ENCODE results near the gene TMEM135. TPM values are rescaled to one million over a fixed set of nuclear protein-coding genes. Genes with fewer than 3 reads are reported as not detected.

Gene TMEM135
- total RNA-seq, 4 donors from 2014 or later, result 19.0 to 38.5 (median 29.5) TPM

GRCh38 chr11:87005569-87005921 is 32.2 kb upstream of the TMEM135 start:
- no peaks in the 10 kb centered on the region for H3K9me3 ChIP-seq
- DNase-seq, result no peak
- intact Hi-C loops (cut with DNase I; ENCODE audit: low total_unique reads), result no loop called here
- no peak overlapping the region for H3K4me3 ChIP-seq
- H3K4me1 ChIP-seq, result no peaks in the 10 kb centered on the region
- no peak overlapping the region for H3K27ac ChIP-seq
- no peaks in the 10 kb centered on the region for H3K27me3 ChIP-seq
- TF ChIP-seq CTCF (IDR thresholded peaks at IDR 0.05), result no peak
- no peak for TF ChIP-seq POLR2A (IDR thresholded peaks at IDR 0.05)
- H3K36me3 ChIP-seq, result no peaks in the 10 kb centered on the region

GRCh38 chr11:87006035-87006434 is 31.7 kb upstream of the TMEM135 start:
- no peaks in the 10 kb centered on the region for H3K36me3 ChIP-seq
- no peaks in the 10 kb centered on the region for H3K9me3 ChIP-seq
- no peak for DNase-seq
- H3K27ac ChIP-seq, result no peak overlapping the region
- H3K27me3 ChIP-seq, result no peaks in the 10 kb centered on the region
- intact Hi-C loops (cut with DNase I; ENCODE audit: low total_unique reads), result no loop called here
- TF ChIP-seq CTCF (IDR thresholded peaks at IDR 0.05), result no peak
- TF ChIP-seq POLR2A (IDR thresholded peaks at IDR 0.05), result no peak
- no peak overlapping the region for H3K4me3 ChIP-seq
- no peaks in the 10 kb centered on the region for H3K4me1 ChIP-seq

- TF ChIP-seq POLR2A (IDR thresholded peaks at IDR 0.05) (no peak), CTCF (IDR thresholded peaks at IDR 0.05) (no peak)
- no peaks in the 10 kb centered on the region for H3K27me3 ChIP-seq
- intact Hi-C loops (cut with DNase I; ENCODE audit: low total_unique reads), result no loop called here
- H3K4me1 ChIP-seq, result peaks cover 0 to 4% of the 10 kb centered on the region in 2 donors
- no peak for DNase-seq
- H3K27ac ChIP-seq, result no peak overlapping the region
- no peak overlapping the region for H3K4me3 ChIP-seq
- H3K36me3 ChIP-seq, result no peaks in the 10 kb centered on the region
- H3K9me3 ChIP-seq, result no peaks in the 10 kb centered on the region
Measured at GRCh38 chr11:87007963-87008362, 29.8 kb upstream of the TMEM135 start.

GRCh38 chr11:87012089-87012488 is 25.6 kb upstream of the TMEM135 start:
- Histone ChIP-seq H3K27ac (no peak overlapping the region), H3K27me3 (no peaks in the 10 kb centered on the region), H3K36me3 (no peaks in the 10 kb centered on the region), H3K4me3 (no peak overlapping the region), H3K4me1 (peaks cover 0 to 9% of the 10 kb centered on the region in 2 donors), H3K9me3 (no peaks in the 10 kb centered on the region)
- TF ChIP-seq POLR2A (IDR thresholded peaks at IDR 0.05), result no peak
- TF ChIP-seq CTCF (IDR thresholded peaks at IDR 0.05), result no peak
- no peak for DNase-seq
- intact Hi-C loops (cut with DNase I; ENCODE audit: low total_unique reads), result no loop called here

- intact Hi-C loops (cut with DNase I; ENCODE audit: low total_unique reads), result no loop called here
- TF ChIP-seq CTCF (IDR thresholded peaks at IDR 0.05), result no peak
- TF ChIP-seq POLR2A (IDR thresholded peaks at IDR 0.05), result no peak
- peaks cover 0 to 9% of the 10 kb centered on the region in 2 donors for H3K4me1 ChIP-seq
Measured at GRCh38 chr11:87012673-87013072, 25.1 kb upstream of the TMEM135 start.

More at GRCh38 chr11:87012673-87013072, 25.1 kb upstream of the TMEM135 start:
- Histone ChIP-seq H3K27me3 (no peaks in the 10 kb centered on the region), H3K4me3 (no peak overlapping the region), H3K27ac (no peak overlapping the region), H3K36me3 (no peaks in the 10 kb centered on the region), H3K9me3 (no peaks in the 10 kb centered on the region)
- no peak for DNase-seq
